CD8-positive, alpha-beta memory T cell (primary cell): ENCODE results near the gene SMARCC2. TPM values are rescaled to one million over a fixed set of nuclear protein-coding genes. Genes with fewer than 3 reads are reported as not detected.

Source experiments
- CTCF ChIA-PET: fragments of 350-600 bp; sonication (Branson Sonifier 250); formaldehyde crosslinking; loops from one replicate; lab custom pipeline; 2021; ENCODE audit warnings: antibody characterized with exemption; lab: Charles Lee
- POLR2A ChIA-PET: fragments of 350-600 bp; sonication (Branson Sonifier 250); formaldehyde crosslinking; loops from one replicate; lab custom pipeline; 2021; ENCODE audit warnings: antibody characterized with exemption; lab: Charles Lee
- DNase-seq, 5 donors: peaks; one replicate each; pipeline versions ENCODE4 v3.0.0 to v3.0.0-alpha.2; 2020 to 2022; ENCODE audit warnings: mixed read lengths in 1 of 5
- H3K27ac ChIP-seq: one replicate; pipeline ENCODE4 v1.7.0; 2013; ENCODE audit warnings: low read depth, mild to moderate bottlenecking, low read length, moderate library complexity
- H3K27me3 ChIP-seq: 2 replicates; pipeline ENCODE4 v1.7.0; 2013; ENCODE audit warnings: low read length, mild to moderate bottlenecking; ENCODE audit not compliant: insufficient read depth, poor library complexity, severe bottlenecking
- H3K36me3 ChIP-seq: 2 replicates; pipeline ENCODE4 v1.7.0; 2013; ENCODE audit warnings: mild to moderate bottlenecking, low read length, moderate library complexity; ENCODE audit not compliant: insufficient read depth
- H3K4me1 ChIP-seq: 2 replicates; pipeline ENCODE4 v1.7.0; 2013; ENCODE audit warnings: mild to moderate bottlenecking, low read length, moderate library complexity; ENCODE audit not compliant: insufficient read depth
- H3K4me3 ChIP-seq: 2 replicates; pipeline ENCODE4 v1.7.0; 2013; ENCODE audit warnings: mild to moderate bottlenecking, low read length
- H3K9me3 ChIP-seq: 2 replicates; pipeline ENCODE4 v1.7.0; 2013; ENCODE audit warnings: mild to moderate bottlenecking, low read length
- H3K27ac Mint-ChIP-seq, 8 donors: one replicate each; pipeline ENCODE4 v1.8.0; 2020 to 2021; ENCODE audit warnings: mixed read lengths in 8 of 8, mild to moderate bottlenecking in 6 of 8, inconsistent platforms in 3 of 8, moderate library complexity in 3 of 8
- H3K27me3 Mint-ChIP-seq, 2 donors: one replicate each; pipeline ENCODE4 v1.8.0; 2020 to 2021; ENCODE audit warnings: mixed read lengths in 2 of 2, mild to moderate bottlenecking in 1 of 2, moderate library complexity in 1 of 2
- H3K36me3 Mint-ChIP-seq, 3 donors: one replicate each; pipeline ENCODE4 v1.8.0; 2020 to 2021; ENCODE audit warnings: mixed read lengths in 3 of 3, inconsistent platforms in 1 of 3, mild to moderate bottlenecking in 1 of 3
- H3K4me1 Mint-ChIP-seq, 3 donors: one replicate each; pipeline ENCODE4 v1.8.0; 2020 to 2021; ENCODE audit warnings: mixed read lengths in 3 of 3, inconsistent platforms in 1 of 3, mild to moderate bottlenecking in 1 of 3
- H3K4me3 Mint-ChIP-seq, 7 donors: one replicate each; pipeline ENCODE4 v1.8.0; 2020 to 2021; ENCODE audit warnings: mixed read lengths in 7 of 7, mild to moderate bottlenecking in 6 of 7, moderate library complexity in 4 of 7, inconsistent platforms in 2 of 7
- H3K9me3 Mint-ChIP-seq, 5 donors: one replicate each; pipeline ENCODE4 v1.8.0; 2020 to 2022; ENCODE audit warnings: mixed read lengths in 5 of 5, mild to moderate bottlenecking in 3 of 5, moderate library complexity in 2 of 5, inconsistent platforms in 1 of 5
- polyA plus RNA-seq: library from polyadenylated mRNA; unstranded; fragments of 300-500 nt; fragmentation: Illumina TruSeq; gene quantifications from one replicate; pipeline ENCODE4 v1.2.3, GENCODE V29; 2021
- total RNA-seq, 2 experiments: library from RNA; stranded (reverse); gene quantifications; one replicate each; pipeline ENCODE4 v1.2.3, GENCODE V29; 2021

The SMARCC2 gene
- total and polyA plus RNA-seq, 3 experiments from 2014 or later: 92.4 to 118 (median 107) TPM

- CTCF ChIA-PET: interaction anchor here (0.8 to 8.6 kb wide), 16 partner anchors 8 to 501 kb away, joined by 3 to 121 read pairs (median 5); partner anchors contain the start of genes CD63, COQ10A, MYL6 and MYL6B
- Mint-ChIP-seq H3K27me3 (peaks cover 0 to 2% of the 10 kb centered on the region in 2 donors), H3K4me3 (peak overlapping the region; percentile 86 to 99 (median 98)), H3K27ac (peak overlapping the region; percentile 90 to 99 (median 95)), H3K4me1 (peaks cover 60 to 69% (median 66%) of the 10 kb centered on the region in 3 donors), H3K36me3 (peaks cover 20 to 43% (median 27%) of the 10 kb centered on the region in 3 donors), H3K9me3 (no peaks in the 10 kb centered on the region)
- Histone ChIP-seq H3K4me3 (peak overlapping the region; percentile 47), H3K36me3 (peaks cover 24% of the 10 kb centered on the region), H3K9me3 (no peaks in the 10 kb centered on the region), H3K4me1 (peaks cover 50% of the 10 kb centered on the region), H3K27me3 (no peaks in the 10 kb centered on the region), H3K27ac (peak overlapping the region; percentile 73)
- POLR2A ChIA-PET: interaction anchor here (0.5 to 4.5 kb wide), 16 partner anchors 10 to 309 kb away, joined by 3 to 58 read pairs (median 6); partner anchors contain the start of genes IL23A, MYL6, MYL6B and ORMDL2
- no peak for DNase-seq
Measured at GRCh38 chr12:56127485-56127887, 61.8 kb downstream of the SMARCC2 start.

DNA sequence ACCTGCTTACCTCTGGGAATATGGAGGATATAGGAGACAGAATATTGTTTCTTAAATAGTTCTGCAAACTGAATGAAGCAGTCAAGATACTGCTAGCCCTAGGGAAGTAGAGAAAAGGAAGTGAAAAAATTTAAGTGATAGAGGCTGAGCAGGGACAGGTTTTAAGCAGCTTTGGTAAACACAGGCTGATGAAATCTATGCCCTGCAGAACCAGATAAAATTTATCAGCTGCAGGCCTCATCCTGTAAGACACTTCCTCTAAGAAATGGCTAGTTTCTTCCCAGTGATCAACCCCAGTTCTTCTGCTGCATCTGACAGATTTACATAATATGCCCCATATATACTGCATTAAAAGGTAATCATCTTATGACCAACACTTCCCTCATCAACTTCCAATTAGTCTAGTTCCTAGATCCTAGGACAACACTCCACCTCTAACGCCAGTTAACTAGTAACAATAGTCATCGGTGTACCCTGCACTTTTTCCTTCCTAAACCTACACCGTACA lies 62.5 kb downstream of the SMARCC2 start:
- H3K4me1 ChIP-seq: peaks cover 48% of the 10 kb centered on the region
- H3K9me3 ChIP-seq: no peaks in the 10 kb centered on the region
- Mint-ChIP-seq H3K27ac (peak overlapping the region; percentile 87 to 99 (median 95)), H3K36me3 (peaks cover 13 to 42% (median 20%) of the 10 kb centered on the region in 3 donors), H3K4me1 (peaks cover 53 to 62% (median 59%) of the 10 kb centered on the region in 3 donors), H3K27me3 (peaks cover 0 to 2% of the 10 kb centered on the region in 2 donors), H3K9me3 (no peaks in the 10 kb centered on the region), H3K4me3 (peak overlapping the region; percentile 46 to 99 (median 98))
- ChIA-PET POLR2A (interaction anchor here (0.6 to 4.5 kb wide), 5 partner anchors 9 to 96 kb away, joined by 3 to 58 read pairs (median 23); partner anchors contain the start of genes MYL6, PA2G4, RNF41 and SMARCC2), CTCF (interaction anchor here (0.6 to 8.6 kb wide), 21 partner anchors 9 to 344 kb away, joined by 3 to 121 read pairs (median 5); partner anchors contain the start of genes CNPY2, MYL6, MYL6B and PA2G4)
- peak overlapping the region; percentile 73 for H3K27ac ChIP-seq
- DNase-seq: no peak
- peak overlapping the region; percentile 2 for H3K4me3 ChIP-seq
- H3K27me3 ChIP-seq: no peaks in the 10 kb centered on the region
- H3K36me3 ChIP-seq: peaks cover 17% of the 10 kb centered on the region

GRCh38 chr12:56124133-56124532 lies 65.2 kb downstream of the SMARCC2 start:
- H3K4me3 Mint-ChIP-seq: no peak overlapping the region
- Histone ChIP-seq H3K27me3 (no peaks in the 10 kb centered on the region), H3K36me3 (no peaks in the 10 kb centered on the region), H3K27ac (no peak overlapping the region), H3K4me3 (no peak overlapping the region), H3K4me1 (peaks cover 35% of the 10 kb centered on the region), H3K9me3 (no peaks in the 10 kb centered on the region)
- peaks cover 0 to 40% (median 0%) of the 10 kb centered on the region in 3 donors for H3K36me3 Mint-ChIP-seq
- no peaks in the 10 kb centered on the region for H3K9me3 Mint-ChIP-seq
- H3K27me3 Mint-ChIP-seq: no peaks in the 10 kb centered on the region
- H3K4me1 Mint-ChIP-seq: peaks cover 42 to 45% (median 44%) of the 10 kb centered on the region in 3 donors
- ChIA-PET POLR2A (interaction anchor here (0.6 to 3.2 kb wide), 2 partner anchors 66 to 580 kb away, joined by 4 to 25 read pairs; partner anchors contain the start of gene SMARCC2), CTCF (interaction anchor here (0.8 to 8.6 kb wide), 4 partner anchors 15 to 340 kb away, joined by 3 to 121 read pairs (median 4); partner anchors contain the start of gene SMARCC2)
- peak overlapping the region in 7 of 8 donors; percentile 17 to 84 (median 64) for H3K27ac Mint-ChIP-seq
- DNase-seq: no peak

GRCh38 chr12:56122637-56123036 lies 66.6 kb downstream of the SMARCC2 start:
- peaks cover under 1% of the 10 kb centered on the region for H3K36me3 ChIP-seq
- peaks cover 45% of the 10 kb centered on the region for H3K4me1 ChIP-seq
- Mint-ChIP-seq H3K4me1 (peaks cover 53 to 56% (median 53%) of the 10 kb centered on the region in 3 donors), H3K4me3 (no peak overlapping the region), H3K9me3 (no peaks in the 10 kb centered on the region), H3K36me3 (peaks cover 3 to 36% (median 3%) of the 10 kb centered on the region in 3 donors), H3K27me3 (peaks cover 0 to 4% of the 10 kb centered on the region in 2 donors), H3K27ac (peak overlapping the region in 6 of 8 donors; percentile 34 to 81 (median 44))
- H3K27me3 ChIP-seq: no peaks in the 10 kb centered on the region
- CTCF ChIA-PET: interaction anchor here (1.0 kb wide), 2 partner anchors 12 to 67 kb away, joined by 3 to 5 read pairs; partner anchors contain the start of gene SMARCC2
- no peak overlapping the region for H3K4me3 ChIP-seq
- no peak for DNase-seq
- no peaks in the 10 kb centered on the region for H3K9me3 ChIP-seq
- POLR2A ChIA-PET: interaction anchor here (3.2 kb wide), 1 partner anchor 67 kb away, joined by 25 read pairs; the partner anchor contains the start of gene SMARCC2
- no peak overlapping the region for H3K27ac ChIP-seq

GRCh38 chr12:56121204-56121870 lies 67.9 kb downstream of the SMARCC2 start:
- H3K4me3 Mint-ChIP-seq: no peak overlapping the region
- Histone ChIP-seq H3K9me3 (no peaks in the 10 kb centered on the region), H3K27ac (no peak overlapping the region), H3K36me3 (peaks cover 11% of the 10 kb centered on the region), H3K4me3 (no peak overlapping the region), H3K4me1 (peaks cover 39% of the 10 kb centered on the region), H3K27me3 (no peaks in the 10 kb centered on the region)
- POLR2A ChIA-PET: interaction anchor here (5.8 kb wide), 1 partner anchor 69 kb away, joined by 60 read pairs; the partner anchor contains the start of gene SMARCC2
- H3K4me1 Mint-ChIP-seq: peaks cover 51 to 55% (median 53%) of the 10 kb centered on the region in 3 donors
- peaks cover 7 to 48% (median 12%) of the 10 kb centered on the region in 3 donors for H3K36me3 Mint-ChIP-seq
- CTCF ChIA-PET: interaction anchor here (1.5 to 5.6 kb wide), 2 partner anchors 69 to 343 kb away, joined by 3 to 101 read pairs; partner anchors contain the start of gene SMARCC2
- H3K9me3 Mint-ChIP-seq: no peaks in the 10 kb centered on the region
- DNase-seq: no peak
- peaks cover 0 to 7% of the 10 kb centered on the region in 2 donors for H3K27me3 Mint-ChIP-seq
- peak overlapping the region in 1 of 8 donors; percentile 29 for H3K27ac Mint-ChIP-seq

- Mint-ChIP-seq H3K36me3 (peaks cover 7 to 51% (median 12%) of the 10 kb centered on the region in 3 donors), H3K9me3 (no peaks in the 10 kb centered on the region), H3K4me3 (peak overlapping the region in 1 of 7 donors; percentile 36), H3K4me1 (peaks cover 48 to 53% (median 50%) of the 10 kb centered on the region in 3 donors), H3K27ac (peak overlapping the region in 3 of 8 donors; percentile 7 to 99 (median 21)), H3K27me3 (peaks cover 0 to 10% of the 10 kb centered on the region in 2 donors)
- H3K27ac ChIP-seq: no peak overlapping the region
- H3K27me3 ChIP-seq: no peaks in the 10 kb centered on the region
- CTCF ChIA-PET: interaction anchor here (0.6 to 5.6 kb wide), 15 partner anchors 8 to 344 kb away, joined by 3 to 101 read pairs (median 4); partner anchors contain the start of genes ANKRD52, ESYT1, PA2G4 and RNF41
- POLR2A ChIA-PET: interaction anchor here (3.3 to 5.8 kb wide), 2 partner anchors 70 to 102 kb away, joined by 16 to 60 read pairs; partner anchors contain the start of genes RNF41 and SMARCC2
- H3K4me3 ChIP-seq: no peak overlapping the region
- H3K4me1 ChIP-seq: peaks cover 33% of the 10 kb centered on the region
- H3K9me3 ChIP-seq: no peaks in the 10 kb centered on the region
- H3K36me3 ChIP-seq: peaks cover 11% of the 10 kb centered on the region
- DNase-seq: no peak
Measured at GRCh38 chr12:56120158-56120846, 69.0 kb downstream of the SMARCC2 start.
